Pancreas (tissue), 10 donors: ENCODE measurements around the gene OR6K2. TPM values are rescaled to one million over a fixed set of nuclear protein-coding genes. Genes with fewer than 3 reads are reported as not detected.

Experiments used
- ATAC-seq, 4 donors: fragments of 200-7000 bp; cut with Tn5 transposase; one replicate each; pipeline versions ENCODE4 v1.8.0 to v1.9.1; 2020; ENCODE audit warnings: mild to moderate bottlenecking in 4 of 4, moderate library complexity in 4 of 4
- DNase-seq, 6 donors: peaks; one replicate each; pipeline ENCODE4 v3.0.0-alpha.2; 2020
- FAIRE-seq: peaks from 2 replicates; lab custom pipeline; 2012; peaks lifted over from hg19 to GRCh38; lab: Jason Lieb, UNC
- H3K27ac ChIP-seq, 4 donors: fragments of 200-600 bp; sonication (generic); 1 replicate in 3 of 4; 2 replicates in 1 of 4; pipeline versions ENCODE4 v1.5.0 to v1.8.0; 2020
- H3K27me3 ChIP-seq, 4 donors: fragments of 200-600 bp; one replicate each; pipeline ENCODE4 v1.8.0; 2021
- H3K36me3 ChIP-seq, 3 donors: fragments of 200-600 bp; sonication (generic) in 1 of 3; one replicate each; pipeline versions ENCODE4 v1.5.0 to v1.8.0; 2020 to 2021
- H3K4me1 ChIP-seq, 3 donors: fragments of 200-600 bp; one replicate each; pipeline ENCODE4 v1.8.0; 2021
- H3K4me3 ChIP-seq, 4 donors: fragments of 200-600 bp; sonication (generic) in 2 of 4; one replicate each; pipeline versions ENCODE4 v1.5.0 to v1.8.0; 2020 to 2021
- H3K9me3 ChIP-seq, 4 donors: fragments of 200-600 bp; one replicate each; pipeline ENCODE4 v1.8.0; 2021
- WGBS, 2 donors: extraction: QIAGEN DNeasy Blood & Tissue Kit; methylation state at CpG; one replicate each; pipeline ENCODE4 v1.1.7; 2013; 5-methylcytosine and 5-hydroxymethylcytosine counted together
- intact Hi-C, 3 donors: fragments of 100-400 bp; cut with DNase I; formaldehyde crosslinking; loops; one replicate each; pipeline versions ENCODE4 v1.11.1 to v1.14.2; 2022
- polyA plus RNA-seq, 2 donors: library from polyadenylated mRNA; stranded (reverse); fragments of 200-250 nt; gene quantifications; one replicate each; pipeline ENCODE4 v1.2.3, GENCODE V29; 2013
- total RNA-seq, 6 donors: library from RNA; stranded (reverse); fragmentation: NEBNext Ultra II Directional in 4 of 6; extraction: Animal tissue kit (Norgen Biotek cat#: 25700) in 4 of 6; gene quantifications; one replicate each; pipeline versions ENCODE4 v1.2.1 to v1.2.4, GENCODE V29; 2021 to 2023
- TF ChIP-seq, protein P1 (sequence below), 4 donors: fragments of 200-600 bp; sonication (generic) in 3 of 4; IDR thresholded peaks; one replicate each; pipeline versions ENCODE4 v1.5.0 to v1.8.0; 2021; ENCODE audit warnings: antibody characterized with exemption in 4 of 4
- donor health status: healthy with polysubstance abuse.
- donor health status: DM: no; HTN: no; CAD: no; lungs with moderate emphysema.
- donor health status: DM: no; HTN: no; CAD: no.
- donor health status: control.
- donor health status: control.
- donor health status: Bipolar disorder and iron deficiency.
- donor health status: DM: yes; HTN: yes; CAD: no.
- donor health status: DM: no; HTN: no; CAD: no.
- donor health status: DM: no; HTN: no; CAD: no.
- donor health status: DM: yes; HTN: yes; CAD: no.

Gene OR6K2, protein sequence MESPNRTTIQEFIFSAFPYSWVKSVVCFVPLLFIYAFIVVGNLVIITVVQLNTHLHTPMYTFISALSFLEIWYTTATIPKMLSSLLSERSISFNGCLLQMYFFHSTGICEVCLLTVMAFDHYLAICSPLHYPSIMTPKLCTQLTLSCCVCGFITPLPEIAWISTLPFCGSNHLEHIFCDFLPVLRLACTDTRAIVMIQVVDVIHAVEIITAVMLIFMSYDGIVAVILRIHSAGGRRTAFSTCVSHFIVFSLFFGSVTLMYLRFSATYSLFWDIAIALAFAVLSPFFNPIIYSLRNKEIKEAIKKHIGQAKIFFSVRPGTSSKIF
- total RNA-seq (not detected), polyA plus RNA-seq (not detected)

DNA sequence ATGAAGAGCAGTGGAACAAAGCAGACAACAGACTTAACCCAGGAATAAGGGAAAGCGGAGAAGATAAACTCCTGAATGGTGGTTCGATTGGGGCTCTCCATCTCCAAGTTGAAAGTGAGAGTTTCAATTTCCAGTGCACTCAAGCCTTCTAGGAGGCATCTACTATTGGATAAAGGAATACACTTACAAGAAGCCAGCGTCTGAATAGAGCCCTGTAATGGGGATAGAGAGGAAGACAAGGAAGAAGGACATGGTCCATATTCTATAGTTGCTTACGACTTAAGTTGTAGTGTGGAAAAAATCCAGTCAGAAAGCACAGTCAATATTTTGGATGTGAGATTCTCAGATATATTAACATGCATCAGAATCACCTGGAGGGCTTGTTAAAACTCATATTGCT, at the start of gene OR6K2:
Gene OR6K2, minus strand, starts transcription at position 101 of the 400 bp plus-strand sequence. Its CDS starts 0 bp downstream, at position 101.
- WGBS, 2 donors, result 56 to 66% methylated on average over 4 of the region's 4 CpGs
- ATAC-seq (no peak), FAIRE-seq (no peak), DNase-seq (no peak)
- intact Hi-C loops, result no loop called here
- Histone ChIP-seq H3K36me3 (no peaks in the 10 kb centered on the region), H3K9me3 (no peaks in the 10 kb centered on the region), H3K4me3 (no peak within 1 kb of the TSS), H3K27ac (no peak within 1 kb of the TSS), H3K27me3 (no peaks in the 10 kb centered on the region), H3K4me1 (no peaks in the 10 kb centered on the region)
- TF ChIP-seq, protein P1, sequence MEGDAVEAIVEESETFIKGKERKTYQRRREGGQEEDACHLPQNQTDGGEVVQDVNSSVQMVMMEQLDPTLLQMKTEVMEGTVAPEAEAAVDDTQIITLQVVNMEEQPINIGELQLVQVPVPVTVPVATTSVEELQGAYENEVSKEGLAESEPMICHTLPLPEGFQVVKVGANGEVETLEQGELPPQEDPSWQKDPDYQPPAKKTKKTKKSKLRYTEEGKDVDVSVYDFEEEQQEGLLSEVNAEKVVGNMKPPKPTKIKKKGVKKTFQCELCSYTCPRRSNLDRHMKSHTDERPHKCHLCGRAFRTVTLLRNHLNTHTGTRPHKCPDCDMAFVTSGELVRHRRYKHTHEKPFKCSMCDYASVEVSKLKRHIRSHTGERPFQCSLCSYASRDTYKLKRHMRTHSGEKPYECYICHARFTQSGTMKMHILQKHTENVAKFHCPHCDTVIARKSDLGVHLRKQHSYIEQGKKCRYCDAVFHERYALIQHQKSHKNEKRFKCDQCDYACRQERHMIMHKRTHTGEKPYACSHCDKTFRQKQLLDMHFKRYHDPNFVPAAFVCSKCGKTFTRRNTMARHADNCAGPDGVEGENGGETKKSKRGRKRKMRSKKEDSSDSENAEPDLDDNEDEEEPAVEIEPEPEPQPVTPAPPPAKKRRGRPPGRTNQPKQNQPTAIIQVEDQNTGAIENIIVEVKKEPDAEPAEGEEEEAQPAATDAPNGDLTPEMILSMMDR (IDR thresholded peaks at IDR 0.05), result no peak

DNA sequence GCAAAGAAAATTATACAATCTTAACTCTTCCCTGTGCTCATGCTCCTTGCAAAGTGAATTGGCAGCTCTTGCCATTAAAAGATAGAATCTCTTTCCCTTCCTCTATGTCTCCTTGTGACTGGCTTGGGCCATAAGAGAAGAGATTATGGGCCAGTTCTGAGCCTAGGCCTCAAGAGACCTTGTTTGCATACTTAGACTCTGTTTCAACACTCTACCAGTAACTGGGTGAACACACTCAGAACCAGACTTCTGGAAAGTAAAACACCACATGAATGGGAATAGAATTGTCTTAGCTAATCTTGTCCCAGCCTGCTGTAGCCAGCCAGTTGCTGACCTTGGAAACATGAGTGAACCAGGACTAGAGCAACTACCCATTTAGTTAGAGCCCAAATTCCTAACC, 35.4 kb upstream of the OR6K2 start:
- TF ChIP-seq, protein P1 (IDR thresholded peaks at IDR 0.05), result no peak
- ATAC-seq (no peak), FAIRE-seq (no peak), DNase-seq (no peak)
- intact Hi-C loops, result no loop called here
- no peaks in the 10 kb centered on the region for H3K27me3 ChIP-seq
- H3K4me1 ChIP-seq, result no peaks in the 10 kb centered on the region
- no peaks in the 10 kb centered on the region for H3K9me3 ChIP-seq
- H3K36me3 ChIP-seq, result no peaks in the 10 kb centered on the region
- H3K4me3 ChIP-seq, result no peak overlapping the region
- H3K27ac ChIP-seq, result no peak overlapping the region

DNA sequence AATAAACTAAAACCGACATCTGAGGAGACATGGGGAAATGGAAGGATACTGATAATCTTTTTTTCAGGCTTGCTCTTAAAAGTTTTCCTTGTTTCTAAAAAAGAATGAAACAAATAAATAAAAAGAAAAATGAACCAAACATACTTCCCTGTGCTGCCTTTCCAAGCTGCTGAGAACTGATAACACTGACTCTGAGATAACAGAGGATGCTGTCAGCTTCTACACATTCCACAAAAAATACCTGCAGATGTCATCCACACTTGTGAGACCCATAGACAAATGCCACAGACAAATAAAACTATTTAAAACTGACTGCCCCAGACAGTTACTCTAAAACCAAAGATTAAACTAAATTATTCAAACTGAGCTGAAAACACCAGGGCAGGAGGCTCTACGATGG, 32.1 kb upstream of the OR6K2 start:
- 32 to 33% methylated on average over 2 of the region's 2 CpGs for WGBS, 2 donors
- ATAC-seq (no peak), FAIRE-seq (no peak), DNase-seq (no peak)
- no peaks in the 10 kb centered on the region for H3K4me1 ChIP-seq
- no peak overlapping the region for H3K27ac ChIP-seq
- intact Hi-C loops, result no loop called here
- H3K36me3 ChIP-seq, result no peaks in the 10 kb centered on the region
- no peak overlapping the region for H3K4me3 ChIP-seq
- peaks cover 0 to 1% (median 0%) of the 10 kb centered on the region in 4 donors for H3K27me3 ChIP-seq
- TF ChIP-seq, protein P1 (IDR thresholded peaks at IDR 0.05), result no peak
- no peaks in the 10 kb centered on the region for H3K9me3 ChIP-seq

DNA sequence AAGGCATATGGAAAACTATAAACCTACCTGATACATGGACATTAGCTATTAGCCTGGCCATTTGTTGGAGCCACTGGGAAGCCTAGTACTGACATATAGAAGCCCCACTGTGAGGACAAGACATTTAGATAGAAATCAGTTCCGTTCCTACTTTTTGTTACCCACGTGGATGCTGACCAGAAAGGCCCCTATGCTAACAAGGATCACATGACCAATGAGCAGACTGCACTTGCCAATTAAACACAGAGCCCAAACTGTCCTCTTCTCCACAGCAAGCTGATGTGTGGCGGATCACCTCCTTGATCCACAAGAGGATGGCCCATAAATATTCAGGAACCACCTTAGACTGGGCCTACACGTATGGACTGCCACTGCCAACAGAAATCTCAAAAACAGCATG, 31.3 kb upstream of the OR6K2 start:
- ATAC-seq, result no peak
- Histone ChIP-seq H3K27me3 (peaks cover 0 to 6% (median 0%) of the 10 kb centered on the region in 4 donors), H3K9me3 (no peaks in the 10 kb centered on the region), H3K27ac (no peak overlapping the region), H3K4me3 (no peak overlapping the region), H3K4me1 (no peaks in the 10 kb centered on the region), H3K36me3 (no peaks in the 10 kb centered on the region)
- 52 to 56% methylated on average over 4 of the region's 4 CpGs for WGBS, 2 donors
- intact Hi-C loops, result no loop called here
- TF ChIP-seq, protein P1 (IDR thresholded peaks at IDR 0.05), result no peak
- FAIRE-seq, result no peak
- no peak for DNase-seq

DNA sequence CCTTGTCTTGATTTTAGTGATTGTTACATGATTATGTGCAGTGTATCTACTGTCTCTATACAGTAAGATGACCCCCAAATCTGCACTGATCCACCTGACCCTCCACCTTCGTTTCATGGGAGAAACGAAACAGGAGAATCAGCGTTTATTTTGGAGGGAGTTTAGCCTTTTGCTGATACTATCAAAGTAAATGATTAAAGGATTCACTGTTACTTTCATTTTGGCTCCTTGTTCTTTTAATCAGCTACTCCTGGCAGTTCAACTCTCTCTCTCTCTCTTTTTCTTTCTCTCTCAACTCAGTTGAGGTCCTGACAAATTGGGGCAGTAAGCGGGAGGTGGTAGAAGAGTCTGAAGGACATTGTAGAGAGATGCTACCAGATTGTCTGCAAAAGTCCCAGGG, 30.0 kb upstream of the OR6K2 start:
- ATAC-seq, result no peak
- TF ChIP-seq, protein P1 (IDR thresholded peaks at IDR 0.05), result no peak
- H3K9me3 ChIP-seq, result no peaks in the 10 kb centered on the region
- intact Hi-C loops, result no loop called here
- no peaks in the 10 kb centered on the region for H3K4me1 ChIP-seq
- H3K27me3 ChIP-seq, result peaks cover 0 to 6% (median 0%) of the 10 kb centered on the region in 4 donors
- no peak overlapping the region for H3K27ac ChIP-seq
- FAIRE-seq, result no peak
- WGBS, 2 donors, result 24 to 28% methylated on average over 4 of the region's 4 CpGs
- no peaks in the 10 kb centered on the region for H3K36me3 ChIP-seq
- no peak for DNase-seq
- no peak overlapping the region for H3K4me3 ChIP-seq
